CD4-positive, alpha-beta T cell (primary cell): ENCODE data around the gene SKAP2. TPM values are rescaled to one million over a fixed set of nuclear protein-coding genes. Genes with fewer than 3 reads are reported as not detected.

ENCODE experiments used
- ATAC-seq: fragments of 200-7000 bp; cut with Tn5 transposase; one replicate; pipeline ENCODE4 v1.10.0; 2022; ENCODE audit warnings: mild to moderate bottlenecking; ENCODE audit not compliant: poor library complexity
- CTCF ChIA-PET: fragments of 350-600 bp; sonication (Branson Sonifier 250); formaldehyde crosslinking; loops from one replicate; lab custom pipeline; 2021; ENCODE audit warnings: antibody characterized with exemption, inconsistent platforms; lab: Charles Lee
- POLR2A ChIA-PET: fragments of 350-600 bp; sonication (Branson Sonifier 250); formaldehyde crosslinking; loops from one replicate; lab custom pipeline; 2021; ENCODE audit warnings: antibody characterized with exemption, inconsistent platforms; lab: Charles Lee
- DNase-seq, 14 experiments: peaks; one replicate each; pipeline ENCODE4 v3.0.0-alpha.2; 2013 to 2020; ENCODE audit warnings: mixed read lengths in 2 of 14
- H3K27ac ChIP-seq, 2 donors: one replicate each; pipeline versions ENCODE4 v1.5.1 to v1.7.0; 2013; ENCODE audit warnings: low read length in 2 of 2, low read depth in 1 of 2, mild to moderate bottlenecking in 1 of 2
- H3K27me3 ChIP-seq, 2 experiments: 1 replicate in 1 of 2; 2 replicates in 1 of 2; pipeline versions ENCODE4 v1.6.1 to v1.7.0; 2013; ENCODE audit warnings: low read length in 2 of 2, control low read depth in 1 of 2, mild to moderate bottlenecking in 1 of 2, moderate library complexity in 1 of 2; ENCODE audit not compliant: insufficient read depth in 2 of 2, control insufficient read depth in 1 of 2
- H3K36me3 ChIP-seq: one replicate; pipeline ENCODE4 v1.6.1; 2013; ENCODE audit warnings: low read length, control low read depth; ENCODE audit not compliant: insufficient read depth
- H3K4me1 ChIP-seq: one replicate; pipeline ENCODE4 v1.6.1; 2013; ENCODE audit warnings: low read length, control low read depth; ENCODE audit not compliant: insufficient read depth
- H3K4me3 ChIP-seq: one replicate; pipeline ENCODE4 v1.5.1; 2013; ENCODE audit warnings: mild to moderate bottlenecking, low read length, moderate library complexity
- H3K9me3 ChIP-seq, 2 experiments: 1 replicate in 1 of 2; 2 replicates in 1 of 2; pipeline versions ENCODE4 v1.6.1 to v1.7.0; 2013; ENCODE audit warnings: low read length in 2 of 2, mild to moderate bottlenecking in 2 of 2, control low read depth in 1 of 2, moderate library complexity in 1 of 2; ENCODE audit not compliant: control insufficient read depth in 1 of 2, insufficient read depth in 1 of 2
- H3K27ac Mint-ChIP-seq: one replicate; pipeline ENCODE4 v1.8.0; 2020; ENCODE audit warnings: mixed read lengths
- H3K27me3 Mint-ChIP-seq: one replicate; pipeline ENCODE4 v1.8.0; 2021; ENCODE audit warnings: mixed read lengths
- H3K36me3 Mint-ChIP-seq: one replicate; pipeline ENCODE4 v1.8.0; 2021; ENCODE audit warnings: low read depth, mixed read lengths
- H3K4me1 Mint-ChIP-seq: one replicate; pipeline ENCODE4 v1.8.0; 2021; ENCODE audit warnings: low read depth, mixed read lengths
- H3K4me3 Mint-ChIP-seq: one replicate; pipeline ENCODE4 v1.8.0; 2020; ENCODE audit warnings: mild to moderate bottlenecking, mixed read lengths
- H3K9me3 Mint-ChIP-seq: one replicate; pipeline ENCODE4 v1.8.0; 2020; ENCODE audit warnings: mixed read lengths
- intact Hi-C, 2 experiments: fragments of 100-400 bp; cut with DNase I in 1 of 2; cut with micrococcal nuclease in 1 of 2; formaldehyde crosslinking; loops; one replicate each; pipeline versions ENCODE4 v1.15.1 to v1.9.0; 2023 to 2025; cut with DNase I, micrococcal nuclease
- total RNA-seq, 174 experiments: library from RNA in 2 of 174; stranded (reverse) in 2 of 174; gene quantifications; one replicate each; pipeline ENCODE4 v1.2.3 and lab custom pipeline; 2021 to 2026
- TF ChIP-seq, protein P1 (sequence below): fragments of 200-600 bp; IDR thresholded peaks from one replicate; pipeline ENCODE4 v1.8.0; 2022; ENCODE audit warnings: antibody characterized with exemption, mild to moderate bottlenecking

The SKAP2 gene
- total RNA-seq, 2 experiments from 2014 or later = 0.91 to 1.2 TPM

DNA sequence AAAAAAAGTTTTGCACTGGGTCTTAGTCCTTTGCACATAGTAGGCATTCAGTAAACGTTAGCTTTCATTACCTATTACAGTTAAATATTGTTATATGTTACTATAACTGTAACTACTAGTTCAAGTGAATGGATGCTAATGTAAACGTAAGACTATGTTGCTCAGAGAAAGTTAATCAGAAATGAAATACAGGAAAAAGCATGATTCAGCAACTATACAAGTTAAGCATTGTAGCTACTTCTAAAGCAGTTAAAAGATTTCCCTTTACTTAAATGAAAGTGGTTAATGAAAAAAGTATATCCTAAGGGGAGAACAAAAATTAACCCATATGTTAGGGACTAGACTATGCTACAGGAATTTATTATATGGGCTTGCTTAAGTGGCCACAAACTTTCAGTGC lies 121.2 kb downstream of the SKAP2 start:
- Histone ChIP-seq H3K27me3 (no peaks in the 10 kb centered on the region), H3K4me3 (no peak overlapping the region), H3K36me3 (no peaks in the 10 kb centered on the region), H3K27ac (no peak overlapping the region), H3K9me3 (no peaks in the 10 kb centered on the region), H3K4me1 (no peaks in the 10 kb centered on the region)
- Mint-ChIP-seq H3K27me3 (peaks cover 10% of the 10 kb centered on the region), H3K9me3 (no peaks in the 10 kb centered on the region), H3K36me3 (no peaks in the 10 kb centered on the region), H3K4me3 (no peak overlapping the region), H3K4me1 (no peaks in the 10 kb centered on the region), H3K27ac (no peak overlapping the region)
- ChIA-PET POLR2A (no interaction called here), CTCF (interaction anchor here (1.2 kb wide), 1 partner anchor 19 kb away, joined by 3 read pairs; no protein-coding TSS in a partner anchor)
- DNase-seq (no peak), ATAC-seq (no peak)
- intact Hi-C loops = no loop called here
- TF ChIP-seq, protein P1, sequence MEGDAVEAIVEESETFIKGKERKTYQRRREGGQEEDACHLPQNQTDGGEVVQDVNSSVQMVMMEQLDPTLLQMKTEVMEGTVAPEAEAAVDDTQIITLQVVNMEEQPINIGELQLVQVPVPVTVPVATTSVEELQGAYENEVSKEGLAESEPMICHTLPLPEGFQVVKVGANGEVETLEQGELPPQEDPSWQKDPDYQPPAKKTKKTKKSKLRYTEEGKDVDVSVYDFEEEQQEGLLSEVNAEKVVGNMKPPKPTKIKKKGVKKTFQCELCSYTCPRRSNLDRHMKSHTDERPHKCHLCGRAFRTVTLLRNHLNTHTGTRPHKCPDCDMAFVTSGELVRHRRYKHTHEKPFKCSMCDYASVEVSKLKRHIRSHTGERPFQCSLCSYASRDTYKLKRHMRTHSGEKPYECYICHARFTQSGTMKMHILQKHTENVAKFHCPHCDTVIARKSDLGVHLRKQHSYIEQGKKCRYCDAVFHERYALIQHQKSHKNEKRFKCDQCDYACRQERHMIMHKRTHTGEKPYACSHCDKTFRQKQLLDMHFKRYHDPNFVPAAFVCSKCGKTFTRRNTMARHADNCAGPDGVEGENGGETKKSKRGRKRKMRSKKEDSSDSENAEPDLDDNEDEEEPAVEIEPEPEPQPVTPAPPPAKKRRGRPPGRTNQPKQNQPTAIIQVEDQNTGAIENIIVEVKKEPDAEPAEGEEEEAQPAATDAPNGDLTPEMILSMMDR = no peak

DNA sequence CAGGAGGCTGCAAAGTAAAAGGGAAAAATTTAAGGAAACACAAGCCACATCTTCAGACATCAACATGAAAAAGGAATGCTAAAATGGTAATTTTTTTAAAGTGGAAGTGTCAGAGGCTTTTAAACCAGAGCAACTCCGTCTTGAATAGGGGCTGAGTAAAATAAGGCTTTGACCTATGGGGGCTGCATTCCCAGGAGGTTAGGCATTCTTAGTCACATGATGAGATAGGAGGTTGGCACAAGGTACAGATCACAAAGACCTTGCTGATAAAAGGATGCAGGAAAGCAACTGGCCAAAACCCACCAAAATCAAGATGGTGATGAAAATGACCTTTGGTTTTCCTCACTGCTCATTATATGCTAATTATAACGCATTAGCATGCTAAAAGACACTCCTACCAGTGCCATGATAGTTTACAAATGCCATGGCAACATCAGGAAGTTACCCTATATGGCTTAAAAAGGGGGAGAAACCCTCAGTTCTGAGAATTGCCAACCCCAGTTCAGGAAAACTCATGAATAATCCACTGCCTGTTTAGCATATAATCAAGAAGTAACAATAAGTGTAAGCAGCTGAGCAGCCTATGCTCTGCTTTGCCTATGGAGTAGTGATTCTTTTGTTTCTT lies 128.3 kb downstream of the SKAP2 start:
- no peak for ATAC-seq
- Mint-ChIP-seq H3K27ac (no peak overlapping the region), H3K27me3 (peaks cover 20% of the 10 kb centered on the region), H3K4me3 (no peak overlapping the region), H3K9me3 (no peaks in the 10 kb centered on the region), H3K36me3 (no peaks in the 10 kb centered on the region), H3K4me1 (no peaks in the 10 kb centered on the region)
- H3K4me1 ChIP-seq = no peaks in the 10 kb centered on the region
- ChIA-PET CTCF (no interaction called here), POLR2A (no interaction called here)
- H3K27me3 ChIP-seq = no peaks in the 10 kb centered on the region
- H3K9me3 ChIP-seq = no peaks in the 10 kb centered on the region
- intact Hi-C loops = no loop called here
- DNase-seq = no peak
- H3K4me3 ChIP-seq = no peak overlapping the region
- H3K36me3 ChIP-seq = no peaks in the 10 kb centered on the region
- TF ChIP-seq, protein P1 = no peak
- H3K27ac ChIP-seq = no peak overlapping the region

DNA sequence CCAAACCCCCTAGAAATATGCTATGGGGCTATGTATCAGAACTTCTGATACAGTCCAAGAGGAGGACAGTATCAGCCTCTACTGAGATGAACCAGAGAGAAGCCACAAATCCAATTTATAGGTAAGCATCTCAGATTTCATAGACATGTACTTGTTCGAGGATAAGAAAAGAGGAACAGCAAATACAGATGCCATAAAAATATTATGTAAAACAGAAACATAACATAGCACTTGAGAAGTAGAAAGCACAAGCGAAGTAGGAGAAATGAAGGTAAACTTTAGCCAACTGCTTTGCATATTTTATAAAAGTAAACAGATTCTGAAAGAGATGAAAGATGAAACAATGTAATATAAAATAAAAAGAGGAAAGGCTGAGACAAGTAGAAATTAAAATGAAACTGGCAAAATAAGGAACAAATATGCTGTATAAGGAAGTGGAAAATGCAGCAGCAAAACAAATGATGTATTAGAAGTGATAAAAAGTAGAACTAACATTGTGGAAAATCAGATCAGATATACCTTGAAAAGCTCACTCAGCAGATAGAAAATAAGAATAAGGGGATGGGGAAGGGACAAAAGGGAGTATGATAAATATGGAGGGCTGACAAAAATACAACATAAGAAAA lies 135.1 kb downstream of the SKAP2 start:
- no peak for DNase-seq
- Mint-ChIP-seq H3K27ac (no peak overlapping the region), H3K9me3 (no peaks in the 10 kb centered on the region), H3K27me3 (peaks cover 21% of the 10 kb centered on the region), H3K36me3 (no peaks in the 10 kb centered on the region), H3K4me1 (no peaks in the 10 kb centered on the region), H3K4me3 (no peak overlapping the region)
- no peaks in the 10 kb centered on the region for H3K9me3 ChIP-seq
- TF ChIP-seq, protein P1 = no peak
- no peaks in the 10 kb centered on the region for H3K4me1 ChIP-seq
- H3K36me3 ChIP-seq = no peaks in the 10 kb centered on the region
- ATAC-seq = no peak
- no peaks in the 10 kb centered on the region for H3K27me3 ChIP-seq
- H3K4me3 ChIP-seq = no peak overlapping the region
- ChIA-PET POLR2A (no interaction called here), CTCF (no interaction called here)
- H3K27ac ChIP-seq = no peak overlapping the region
- intact Hi-C loops = no loop called here
